GM12864 (cell line): ENCODE measurements around the gene FAM110A.
"Not testable (repeated sequence)": the region's sequence is repeated elsewhere in the genome, so short reads cannot be mapped to it uniquely, and the experiment has no call there.

ENCODE experiments used
- DNase-seq: peaks from one replicate; pipeline ENCODE4 v3.0.0-alpha.2; 2011; ENCODE audit warnings: low read depth
- H3K4me3 ChIP-seq: 2 replicates; pipeline ENCODE4 v1.5.1; 2011; ENCODE audit warnings: mild to moderate bottlenecking, low read depth, low read length, control low read depth
- CTCF ChIP-seq: IDR thresholded peaks from 2 replicates; pipeline ENCODE4 v1.5.1; 2011; ENCODE audit warnings: low read depth, mild to moderate bottlenecking, moderate library complexity, low read length, control low read depth, inconsistent platforms; ENCODE audit errors: missing control alignments

FAM110A gene

GRCh38 chr20:890666-891057, 57.1 kb downstream of the FAM110A start:
- H3K4me3 ChIP-seq = no peak overlapping the region
- DNase-seq = no peak
- no peak for TF ChIP-seq CTCF

- no peak for TF ChIP-seq CTCF
- DNase-seq = no peak
- H3K4me3 ChIP-seq = no peak overlapping the region
Measured at GRCh38 chr20:891058-891705, 57.7 kb downstream of the FAM110A start.

- H3K4me3 ChIP-seq = no peak overlapping the region
- DNase-seq = no peak
- TF ChIP-seq CTCF = no peak
Measured at GRCh38 chr20:891706-892080, 58.2 kb downstream of the FAM110A start.

- H3K4me3 ChIP-seq, DNase-seq: not testable (repeated sequence)
Measured at GRCh38 chr20:892371-892770, 58.9 kb downstream of the FAM110A start.
